IPS-20b (cell line): ENCODE measurements around the gene ST8SIA5.

Experiments
- H3K27ac ChIP-seq: one replicate; pipeline ENCODE4 v1.5.1; 2013; ENCODE audit warnings: low read length
- H3K27me3 ChIP-seq: 2 replicates; pipeline ENCODE4 v1.6.1; 2013; ENCODE audit warnings: mild to moderate bottlenecking, low read length, inconsistent platforms; ENCODE audit not compliant: insufficient read depth
- H3K36me3 ChIP-seq: 2 replicates; pipeline ENCODE4 v1.6.1; 2013; ENCODE audit warnings: low read depth, mild to moderate bottlenecking, inconsistent platforms, low read length, moderate library complexity; ENCODE audit not compliant: insufficient read depth
- H3K4me1 ChIP-seq: 2 replicates; pipeline ENCODE4 v1.6.1; 2013; ENCODE audit warnings: mild to moderate bottlenecking, control low read depth, inconsistent platforms, low read length, moderate library complexity; ENCODE audit not compliant: insufficient read depth
- H3K4me3 ChIP-seq: 2 replicates; pipeline ENCODE4 v1.5.1; 2013; ENCODE audit warnings: mild to moderate bottlenecking, low read length, inconsistent platforms
- H3K9ac ChIP-seq: 2 replicates; pipeline ENCODE4 v1.6.1; 2013; ENCODE audit warnings: low read depth, mild to moderate bottlenecking, inconsistent platforms, low read length, moderate library complexity
- H3K9me3 ChIP-seq: 2 replicates; pipeline ENCODE4 v1.6.1; 2013; ENCODE audit warnings: mild to moderate bottlenecking, low read depth, low read length, inconsistent platforms; ENCODE audit not compliant: insufficient read depth

ST8SIA5 gene

GRCh38 chr18:46705521-46705920, 51.3 kb downstream of the ST8SIA5 start:
- Histone ChIP-seq H3K9ac (no peak overlapping the region), H3K36me3 (no peaks in the 10 kb centered on the region), H3K4me1 (no peaks in the 10 kb centered on the region; the same call in 1 of the 2 replicates), H3K4me3 (no peak overlapping the region), H3K9me3 (no peaks in the 10 kb centered on the region), H3K27me3 (no peaks in the 10 kb centered on the region), H3K27ac (no peak overlapping the region)

DNA sequence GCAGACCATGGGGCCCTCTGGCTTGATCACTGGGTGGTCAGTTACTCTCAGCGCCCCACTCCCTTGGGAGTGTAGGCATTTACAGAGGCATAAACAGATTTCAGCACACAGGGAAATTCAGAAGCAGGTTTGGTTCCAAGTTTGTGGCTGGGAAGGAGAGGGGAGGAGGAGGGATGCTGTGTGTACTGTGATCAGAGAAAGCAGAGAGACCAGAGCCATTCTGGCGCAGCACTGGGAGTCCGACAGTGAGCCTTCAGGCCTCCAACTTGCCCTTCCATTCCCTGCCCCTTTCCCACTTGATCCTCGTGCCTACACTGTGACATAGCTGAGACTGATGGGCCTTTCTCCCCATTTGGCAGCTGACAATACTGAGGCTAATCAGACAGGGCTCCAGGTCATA, 52.0 kb downstream of the ST8SIA5 start:
- Histone ChIP-seq H3K36me3 (no peaks in the 10 kb centered on the region), H3K27ac (no peak overlapping the region), H3K9ac (no peak overlapping the region), H3K4me3 (no peak overlapping the region), H3K4me1 (no peaks in the 10 kb centered on the region; the same call in 1 of the 2 replicates), H3K27me3 (no peaks in the 10 kb centered on the region), H3K9me3 (no peaks in the 10 kb centered on the region)

DNA sequence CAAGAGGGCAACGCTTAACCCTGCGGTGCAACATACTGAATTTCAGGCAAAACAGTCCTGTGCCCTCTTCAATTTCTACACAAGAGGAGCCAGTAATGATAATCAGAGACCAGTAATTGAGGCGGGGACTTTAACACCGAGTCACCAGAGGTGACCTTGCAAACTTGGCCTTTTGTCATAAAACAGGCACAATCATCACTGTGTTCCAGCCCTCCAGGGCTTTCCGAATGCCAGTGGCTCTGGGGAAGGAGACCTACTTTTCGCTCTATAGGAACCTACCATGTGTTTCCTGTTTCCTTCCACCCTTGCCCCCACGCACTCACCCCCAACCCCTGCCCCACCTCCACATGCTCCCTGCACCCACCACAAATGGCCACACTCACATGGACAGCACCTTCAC, 52.7 kb downstream of the ST8SIA5 start:
- Histone ChIP-seq H3K9me3 (no peaks in the 10 kb centered on the region), H3K4me1 (no peaks in the 10 kb centered on the region; the same call in 1 of the 2 replicates), H3K9ac (no peak overlapping the region), H3K27ac (no peak overlapping the region), H3K4me3 (no peak overlapping the region), H3K27me3 (no peaks in the 10 kb centered on the region), H3K36me3 (no peaks in the 10 kb centered on the region)

DNA sequence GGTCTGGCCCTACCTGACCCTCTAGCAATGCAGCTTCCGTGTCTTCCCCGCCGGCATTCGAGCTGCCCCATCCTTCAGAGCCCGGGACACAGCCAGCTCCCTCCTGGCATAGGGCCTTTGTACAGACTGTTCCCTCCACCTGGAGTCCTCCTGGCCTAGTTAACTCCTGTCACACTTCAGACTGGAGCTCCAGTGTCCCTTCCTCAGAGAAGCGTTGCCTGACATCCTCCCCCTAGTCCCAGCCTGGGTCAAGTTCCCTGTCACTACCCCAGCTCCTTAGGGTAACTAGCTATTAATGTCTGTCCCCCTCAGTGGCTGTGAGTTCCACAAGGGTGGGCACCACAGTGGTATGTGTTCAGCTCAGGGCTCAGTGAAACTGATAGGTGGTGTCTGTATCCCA, 54.4 kb downstream of the ST8SIA5 start:
- Histone ChIP-seq H3K4me1 (no peaks in the 10 kb centered on the region; the same call in 1 of the 2 replicates), H3K27ac (no peak overlapping the region), H3K27me3 (no peaks in the 10 kb centered on the region), H3K36me3 (no peaks in the 10 kb centered on the region), H3K9me3 (no peaks in the 10 kb centered on the region), H3K9ac (no peak overlapping the region), H3K4me3 (no peak overlapping the region)

DNA sequence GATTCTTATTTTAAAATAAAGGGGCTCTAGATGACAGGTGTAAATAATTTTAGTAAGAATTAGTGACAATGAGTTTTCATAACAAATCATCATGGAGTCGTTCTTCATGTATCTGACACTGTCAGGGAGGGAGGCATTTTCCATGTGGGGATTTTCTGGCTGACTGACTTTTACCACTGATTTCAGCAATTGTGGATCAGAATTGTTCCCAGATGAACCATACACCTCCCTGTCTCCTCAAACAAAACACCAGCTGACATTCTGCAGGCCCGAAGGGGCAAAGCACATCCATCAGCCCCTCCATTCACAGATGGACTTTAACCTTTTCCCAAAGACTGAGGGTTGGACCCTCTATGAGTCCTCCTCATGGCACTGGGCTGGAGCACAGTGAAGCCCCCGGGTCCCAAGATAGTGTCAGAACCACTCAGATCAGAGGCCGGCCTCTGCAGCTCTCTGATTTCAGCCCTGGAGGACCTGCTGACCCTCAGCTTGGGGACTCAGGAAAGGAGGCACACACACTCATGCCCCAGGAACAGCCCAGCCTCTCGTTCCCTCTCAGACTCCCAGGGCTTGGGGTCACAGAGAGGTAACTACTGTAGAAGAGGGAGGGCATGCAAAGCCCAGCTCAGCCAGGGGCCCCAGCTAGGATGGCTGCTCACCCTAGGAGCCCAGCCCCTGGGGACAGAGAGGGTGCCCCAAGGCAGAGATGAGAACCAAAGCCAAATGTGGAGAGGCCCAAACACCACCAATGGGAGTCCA, 56.6 kb downstream of the ST8SIA5 start:
- Histone ChIP-seq H3K4me3 (no peak overlapping the region), H3K27ac (no peak overlapping the region), H3K9me3 (no peaks in the 10 kb centered on the region), H3K4me1 (no peaks in the 10 kb centered on the region), H3K9ac (no peak overlapping the region), H3K36me3 (no peaks in the 10 kb centered on the region), H3K27me3 (no peaks in the 10 kb centered on the region)

DNA sequence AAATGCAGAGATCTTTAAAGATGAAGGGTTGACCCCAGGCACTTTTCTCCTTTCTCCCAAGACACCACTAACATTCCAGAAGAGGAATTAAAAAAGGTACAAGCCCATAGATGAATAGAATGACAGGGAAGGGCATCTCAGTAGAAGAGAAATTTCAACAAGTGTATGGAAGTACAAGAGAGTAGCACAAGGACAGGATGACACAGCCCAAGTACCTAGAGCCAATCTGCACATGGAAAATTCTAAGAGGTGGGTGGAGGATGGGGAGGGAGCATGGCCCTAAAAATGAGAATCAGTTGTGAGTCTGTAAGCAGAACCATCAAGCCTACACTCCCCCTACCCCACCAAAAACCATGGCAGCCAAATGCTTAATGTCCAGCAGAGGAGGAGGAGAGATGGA, 60.2 kb downstream of the ST8SIA5 start:
- H3K27ac ChIP-seq = no peak overlapping the region
- peaks cover 3% of the 10 kb centered on the region; the same call in 1 of the 2 replicates for H3K4me1 ChIP-seq
- H3K9me3 ChIP-seq = no peaks in the 10 kb centered on the region
- no peaks in the 10 kb centered on the region for H3K36me3 ChIP-seq
- H3K27me3 ChIP-seq = no peaks in the 10 kb centered on the region
- no peak overlapping the region for H3K9ac ChIP-seq
- H3K4me3 ChIP-seq = no peak overlapping the region

- no peaks in the 10 kb centered on the region for H3K27me3 ChIP-seq
- no peak overlapping the region for H3K27ac ChIP-seq
- H3K9ac ChIP-seq = no peak overlapping the region
- no peaks in the 10 kb centered on the region for H3K9me3 ChIP-seq
- peaks cover 3% of the 10 kb centered on the region; the same call in 1 of the 2 replicates for H3K4me1 ChIP-seq
- H3K4me3 ChIP-seq = no peak overlapping the region
- H3K36me3 ChIP-seq = no peaks in the 10 kb centered on the region
Observed at GRCh38 chr18:46696268-46696667, 60.6 kb downstream of the ST8SIA5 start.

- Histone ChIP-seq H3K4me1 (peaks cover 3% of the 10 kb centered on the region; the same call in 1 of the 2 replicates), H3K36me3 (no peaks in the 10 kb centered on the region), H3K9ac (no peak overlapping the region), H3K27me3 (no peaks in the 10 kb centered on the region), H3K9me3 (no peaks in the 10 kb centered on the region), H3K4me3 (no peak overlapping the region), H3K27ac (no peak overlapping the region)
Observed at GRCh38 chr18:46693996-46694395, 62.9 kb downstream of the ST8SIA5 start.

DNA sequence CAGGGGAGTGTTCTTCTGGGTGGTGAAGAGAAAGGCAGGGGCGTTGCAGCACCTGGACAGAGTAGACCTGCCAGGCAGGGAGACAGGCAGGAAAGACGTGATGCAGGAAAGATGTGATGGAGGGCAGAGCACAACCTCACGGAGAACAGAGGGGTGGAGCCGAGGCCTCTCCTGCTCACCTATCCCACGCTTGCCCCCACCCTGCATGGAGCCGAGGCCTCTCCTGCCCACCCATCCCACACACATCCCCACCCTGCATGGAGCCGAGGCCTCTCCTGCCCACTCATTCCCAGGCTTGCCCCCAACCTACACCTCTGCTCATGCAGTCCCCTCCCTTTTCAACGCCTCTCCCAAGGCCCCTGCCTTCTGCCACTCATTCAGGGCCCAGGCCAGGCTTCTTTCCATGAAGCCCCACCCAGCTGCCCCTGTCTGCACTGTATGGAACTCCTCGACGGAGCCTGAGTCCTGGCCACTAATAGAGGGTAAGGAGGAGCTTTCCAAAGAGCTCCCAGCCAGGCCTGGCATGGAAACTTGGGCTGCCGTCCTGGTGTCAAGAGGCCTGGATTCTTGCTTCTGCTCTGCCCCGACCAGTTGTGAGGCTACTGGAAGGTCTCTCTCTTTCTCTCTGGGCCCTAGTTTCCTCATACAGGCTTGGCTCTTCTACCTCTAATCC, 67.9 kb downstream of the ST8SIA5 start:
- no peak overlapping the region for H3K9ac ChIP-seq
- no peak overlapping the region for H3K4me3 ChIP-seq

GRCh38 chr18:46686186-46686585, 70.7 kb downstream of the ST8SIA5 start:
- Histone ChIP-seq H3K36me3 (no peaks in the 10 kb centered on the region), H3K9me3 (no peaks in the 10 kb centered on the region), H3K4me1 (no peaks in the 10 kb centered on the region), H3K4me3 (no peak overlapping the region), H3K9ac (no peak overlapping the region), H3K27me3 (no peaks in the 10 kb centered on the region), H3K27ac (no peak overlapping the region)

More for the DNA sequence above, 67.9 kb downstream of the ST8SIA5 start:
- Histone ChIP-seq H3K36me3 (no peaks in the 10 kb centered on the region), H3K27ac (no peak overlapping the region), H3K9me3 (no peaks in the 10 kb centered on the region), H3K27me3 (no peaks in the 10 kb centered on the region), H3K4me1 (peaks cover 3% of the 10 kb centered on the region; the same call in 1 of the 2 replicates)

DNA sequence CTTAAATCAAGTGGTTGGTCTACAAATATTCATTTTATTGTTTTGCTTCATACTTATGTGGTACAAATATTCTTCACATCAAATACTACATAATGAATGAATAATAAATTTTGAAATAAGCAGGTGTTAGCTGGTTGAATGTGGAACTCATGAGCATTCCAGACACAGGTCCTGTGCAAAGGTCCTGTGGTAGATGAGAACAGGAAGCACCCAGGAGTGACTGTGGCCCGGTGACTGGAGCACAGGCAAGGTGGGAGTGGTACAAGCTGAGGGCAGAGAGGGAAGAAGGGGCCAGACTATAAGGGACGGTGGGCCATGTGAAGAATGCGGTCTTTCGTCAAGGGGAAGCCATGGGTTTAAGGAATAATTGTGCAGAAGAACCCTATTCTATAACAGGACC, 73.6 kb downstream of the ST8SIA5 start:
- H3K27ac ChIP-seq = no peak overlapping the region
- H3K27me3 ChIP-seq = no peaks in the 10 kb centered on the region
- H3K9ac ChIP-seq = no peak overlapping the region
- no peaks in the 10 kb centered on the region for H3K9me3 ChIP-seq
- H3K36me3 ChIP-seq = no peaks in the 10 kb centered on the region
- no peak overlapping the region for H3K4me3 ChIP-seq
- H3K4me1 ChIP-seq = no peaks in the 10 kb centered on the region
